Naive thymus-derived CD4-positive, alpha-beta T cell (primary cell): ENCODE data around the gene MLH3. TPM values are rescaled to one million over a fixed set of nuclear protein-coding genes. Genes with fewer than 3 reads are reported as not detected.

Experiments
- ATAC-seq: fragments of 150-1000 bp; cut with Tn5 transposase; 2 replicates; pipeline ENCODE4 v1.10.0; 2021; ENCODE audit warnings: mild to moderate bottlenecking, moderate library complexity
- CTCF ChIA-PET: fragments of 350-600 bp; sonication (Branson Sonifier 250); formaldehyde crosslinking; loops from one replicate; lab custom pipeline; 2021; ENCODE audit warnings: antibody characterized with exemption; lab: Charles Lee
- POLR2A ChIA-PET: fragments of 350-600 bp; sonication (Branson Sonifier 250); formaldehyde crosslinking; loops from one replicate; lab custom pipeline; 2021; ENCODE audit warnings: antibody characterized with exemption, inconsistent platforms; lab: Charles Lee
- DNase-seq, 9 donors: peaks; one replicate each; pipeline versions ENCODE4 v3.0.0 to v3.0.0-alpha.2; 2020 to 2022; ENCODE audit warnings: mixed read lengths in 1 of 9
- H3K27ac ChIP-seq: one replicate; pipeline ENCODE4 v1.7.0; 2013; ENCODE audit warnings: mild to moderate bottlenecking, low read depth, low read length, moderate library complexity
- H3K27me3 ChIP-seq, 2 donors: one replicate each; pipeline ENCODE4 v1.7.0; 2013; ENCODE audit warnings: low read length in 2 of 2, mild to moderate bottlenecking in 2 of 2, moderate library complexity in 2 of 2; ENCODE audit not compliant: control insufficient read depth in 2 of 2, insufficient read depth in 2 of 2
- H3K36me3 ChIP-seq, 3 experiments: 1 replicate in 2 of 3; 2 replicates in 1 of 3; pipeline ENCODE4 v1.7.0; 2013; ENCODE audit warnings: low read length in 3 of 3, mild to moderate bottlenecking in 3 of 3, moderate library complexity in 1 of 3; ENCODE audit not compliant: insufficient read depth in 3 of 3, control insufficient read depth in 2 of 3
- H3K4me1 ChIP-seq, 2 donors: one replicate each; pipeline ENCODE4 v1.7.0; 2013; ENCODE audit warnings: low read length in 2 of 2, mild to moderate bottlenecking in 2 of 2, moderate library complexity in 1 of 2; ENCODE audit not compliant: control insufficient read depth in 2 of 2, insufficient read depth in 2 of 2
- H3K4me3 ChIP-seq: 2 replicates; pipeline ENCODE4 v1.7.0; 2013; ENCODE audit warnings: mild to moderate bottlenecking, low read length
- H3K9me3 ChIP-seq, 3 experiments: 1 replicate in 2 of 3; 2 replicates in 1 of 3; pipeline ENCODE4 v1.7.0; 2013; ENCODE audit warnings: low read length in 3 of 3; ENCODE audit not compliant: control insufficient read depth in 2 of 3
- H3K27ac Mint-ChIP-seq, 9 donors: one replicate each; pipeline ENCODE4 v1.8.0; 2020 to 2022; ENCODE audit warnings: mixed read lengths in 9 of 9, mild to moderate bottlenecking in 8 of 9, moderate library complexity in 5 of 9, inconsistent platforms in 2 of 9
- H3K27me3 Mint-ChIP-seq, 5 donors: one replicate each; pipeline ENCODE4 v1.8.0; 2021 to 2022; ENCODE audit warnings: mixed read lengths in 5 of 5, mild to moderate bottlenecking in 1 of 5
- H3K36me3 Mint-ChIP-seq, 5 donors: one replicate each; pipeline ENCODE4 v1.8.0; 2020 to 2022; ENCODE audit warnings: mixed read lengths in 5 of 5, mild to moderate bottlenecking in 3 of 5, inconsistent platforms in 1 of 5
- H3K4me1 Mint-ChIP-seq, 7 donors: one replicate each; pipeline ENCODE4 v1.8.0; 2020 to 2022; ENCODE audit warnings: mixed read lengths in 7 of 7, mild to moderate bottlenecking in 3 of 7, inconsistent platforms in 1 of 7
- H3K4me3 Mint-ChIP-seq, 10 donors: one replicate each; pipeline ENCODE4 v1.8.0; 2020 to 2022; ENCODE audit warnings: mild to moderate bottlenecking in 10 of 10, mixed read lengths in 10 of 10, moderate library complexity in 6 of 10, inconsistent platforms in 2 of 10
- H3K9me3 Mint-ChIP-seq, 11 donors: one replicate each; pipeline ENCODE4 v1.8.0; 2020 to 2022; ENCODE audit warnings: mixed read lengths in 11 of 11, mild to moderate bottlenecking in 4 of 11, inconsistent platforms in 1 of 11, moderate library complexity in 1 of 11
- intact Hi-C, 2 donors: fragments of 100-400 bp; cut with micrococcal nuclease; formaldehyde crosslinking; loops; one replicate each; pipeline ENCODE4 v1.15.1; 2023
- polyA plus RNA-seq, 2 donors: library from polyadenylated mRNA; unstranded; fragments of 300-500 nt; fragmentation: Illumina TruSeq; gene quantifications; one replicate each; pipeline ENCODE4 v1.2.3, GENCODE V29; 2021
- total RNA-seq, 6 experiments: library from RNA in 5 of 6; stranded (reverse) in 5 of 6; gene quantifications; 1 replicate in 5 of 6; 2 replicates in 1 of 6; pipeline ENCODE4 v1.2.3 and lab custom pipeline; 2021 to 2026

MLH3 gene
- total and polyA plus RNA-seq, 7 experiments from 2014 or later: 11.4 to 26.7 (median 20.4) TPM

- ChIA-PET CTCF (interaction anchor here (0.7 to 0.8 kb wide), 2 partner anchors 22 to 58 kb away, joined by 3 read pairs; no protein-coding TSS in a partner anchor), POLR2A (interaction anchor here (0.9 kb wide), 1 partner anchor 8 kb away, joined by 3 read pairs; no protein-coding TSS in a partner anchor)
- intact Hi-C loops: no loop called here
- Histone ChIP-seq H3K4me1 (no peaks in the 10 kb centered on the region), H3K9me3 (no peaks in the 10 kb centered on the region), H3K27me3 (no peaks in the 10 kb centered on the region), H3K36me3 (peaks cover 0 to 39% (median 0%) of the 10 kb centered on the region in 3 experiments), H3K27ac (no peak overlapping the region), H3K4me3 (no peak overlapping the region)
- H3K27ac Mint-ChIP-seq: peak overlapping the region in 1 of 9 donors; percentile 5
- H3K4me1 Mint-ChIP-seq: peaks cover 0 to 1% (median 0%) of the 10 kb centered on the region in 7 donors
- no peaks in the 10 kb centered on the region for H3K27me3 Mint-ChIP-seq
- H3K9me3 Mint-ChIP-seq: no peaks in the 10 kb centered on the region
- ATAC-seq: no peak
- no peak for DNase-seq
- H3K36me3 Mint-ChIP-seq: peaks cover 5 to 35% (median 19%) of the 10 kb centered on the region in 5 donors
- no peak overlapping the region for H3K4me3 Mint-ChIP-seq
Measured at GRCh38 chr14:75022655-75023054, 28.6 kb downstream of the MLH3 start.

GRCh38 chr14:75018694-75019093 lies 32.6 kb downstream of the MLH3 start:
- H3K4me3 Mint-ChIP-seq: no peak overlapping the region
- CTCF ChIA-PET: interaction anchor here (0.7 kb wide), 1 partner anchor 63 kb away, joined by 5 read pairs; no protein-coding TSS in a partner anchor
- H3K4me1 ChIP-seq: no peaks in the 10 kb centered on the region
- DNase-seq: no peak
- H3K27ac Mint-ChIP-seq: no peak overlapping the region
- no peaks in the 10 kb centered on the region for H3K9me3 Mint-ChIP-seq
- POLR2A ChIA-PET: interaction anchor here (1.8 kb wide), 1 partner anchor 15 kb away, joined by 6 read pairs; the partner anchor contains the start of gene EIF2B2
- no peaks in the 10 kb centered on the region for H3K27me3 Mint-ChIP-seq
- peaks cover 8 to 49% (median 22%) of the 10 kb centered on the region in 5 donors for H3K36me3 Mint-ChIP-seq
- no peaks in the 10 kb centered on the region for H3K27me3 ChIP-seq
- H3K36me3 ChIP-seq: peaks cover 6 to 67% (median 16%) of the 10 kb centered on the region in 3 experiments
- H3K4me1 Mint-ChIP-seq: peaks cover 0 to 3% (median 0%) of the 10 kb centered on the region in 7 donors
- no peak overlapping the region for H3K4me3 ChIP-seq
- H3K9me3 ChIP-seq: no peaks in the 10 kb centered on the region
- no peak for ATAC-seq
- intact Hi-C loops: no loop called here
- no peak overlapping the region for H3K27ac ChIP-seq

- peaks cover 6 to 60% (median 17%) of the 10 kb centered on the region in 3 experiments for H3K36me3 ChIP-seq
- H3K36me3 Mint-ChIP-seq: peaks cover 3 to 43% (median 20%) of the 10 kb centered on the region in 5 donors
- ATAC-seq (no peak), DNase-seq (no peak)
- no peaks in the 10 kb centered on the region for H3K4me1 ChIP-seq
- H3K27me3 ChIP-seq: no peaks in the 10 kb centered on the region
- intact Hi-C loops: no loop called here
- H3K27ac ChIP-seq: no peak overlapping the region
- peaks cover 0 to 4% (median 0%) of the 10 kb centered on the region in 7 donors for H3K4me1 Mint-ChIP-seq
- H3K4me3 Mint-ChIP-seq: no peak overlapping the region
- H3K4me3 ChIP-seq: no peak overlapping the region
- H3K27ac Mint-ChIP-seq: peak overlapping the region in 1 of 9 donors; percentile 21
- H3K9me3 Mint-ChIP-seq: no peaks in the 10 kb centered on the region
- no peaks in the 10 kb centered on the region for H3K27me3 Mint-ChIP-seq
- ChIA-PET POLR2A (interaction anchor here (0.9 kb wide), 1 partner anchor 14 kb away, joined by 3 read pairs; the partner anchor contains the start of gene EIF2B2), CTCF (interaction anchor here (1.0 kb wide), 2 partner anchors 16 to 112 kb away, joined by 3 read pairs; no protein-coding TSS in a partner anchor)
- H3K9me3 ChIP-seq: no peaks in the 10 kb centered on the region
Measured at GRCh38 chr14:75016815-75017214, 34.5 kb downstream of the MLH3 start.

- Mint-ChIP-seq H3K27ac (peak overlapping the region in 1 of 9 donors; percentile 51), H3K27me3 (no peaks in the 10 kb centered on the region), H3K4me3 (no peak overlapping the region), H3K9me3 (no peaks in the 10 kb centered on the region), H3K36me3 (peaks cover 3 to 37% (median 16%) of the 10 kb centered on the region in 5 donors), H3K4me1 (peaks cover 0 to 13% (median 2%) of the 10 kb centered on the region in 7 donors)
- CTCF ChIA-PET: interaction anchor here (1.0 kb wide), 1 partner anchor 113 kb away, joined by 3 read pairs; no protein-coding TSS in a partner anchor
- Histone ChIP-seq H3K4me3 (no peak overlapping the region), H3K27me3 (no peaks in the 10 kb centered on the region), H3K9me3 (no peaks in the 10 kb centered on the region), H3K4me1 (no peaks in the 10 kb centered on the region), H3K36me3 (peaks cover 6 to 61% (median 17%) of the 10 kb centered on the region in 3 experiments), H3K27ac (no peak overlapping the region)
- intact Hi-C loops: no loop called here
- POLR2A ChIA-PET: no interaction called here
- no peak for DNase-seq
- no peak for ATAC-seq
Measured at GRCh38 chr14:75015496-75015895, 35.8 kb downstream of the MLH3 start.

- ChIA-PET POLR2A (no interaction called here), CTCF (no interaction called here)
- Mint-ChIP-seq H3K4me3 (no peak overlapping the region), H3K36me3 (peaks cover 8 to 37% (median 24%) of the 10 kb centered on the region in 5 donors), H3K9me3 (no peaks in the 10 kb centered on the region), H3K27ac (peak overlapping the region in 4 of 9 donors; percentile 25 to 59 (median 36)), H3K4me1 (peaks cover 0 to 20% (median 3%) of the 10 kb centered on the region in 7 donors), H3K27me3 (no peaks in the 10 kb centered on the region)
- Histone ChIP-seq H3K36me3 (peaks cover 6 to 62% (median 17%) of the 10 kb centered on the region in 3 experiments), H3K27me3 (no peaks in the 10 kb centered on the region), H3K4me1 (no peaks in the 10 kb centered on the region), H3K9me3 (no peaks in the 10 kb centered on the region), H3K4me3 (no peak overlapping the region), H3K27ac (no peak overlapping the region)
- no peak for ATAC-seq
- no peak for DNase-seq
- intact Hi-C loops: no loop called here
Measured at GRCh38 chr14:75013290-75013689, 38.0 kb downstream of the MLH3 start.

- CTCF ChIA-PET: no interaction called here
- peaks cover 0 to 3% of the 10 kb centered on the region in 2 donors for H3K4me1 ChIP-seq
- POLR2A ChIA-PET: no interaction called here
- no peaks in the 10 kb centered on the region for H3K27me3 Mint-ChIP-seq
- H3K27ac ChIP-seq: peak overlapping the region; percentile 1
- peaks cover 13 to 47% (median 36%) of the 10 kb centered on the region in 5 donors for H3K36me3 Mint-ChIP-seq
- peaks cover 5 to 30% (median 11%) of the 10 kb centered on the region in 7 donors for H3K4me1 Mint-ChIP-seq
- DNase-seq (no peak), ATAC-seq (no peak)
- peaks cover 17 to 64% (median 25%) of the 10 kb centered on the region in 3 experiments for H3K36me3 ChIP-seq
- intact Hi-C loops: no loop called here
- no peaks in the 10 kb centered on the region for H3K9me3 Mint-ChIP-seq
- no peak overlapping the region for H3K4me3 Mint-ChIP-seq
- H3K9me3 ChIP-seq: no peaks in the 10 kb centered on the region
- H3K27me3 ChIP-seq: no peaks in the 10 kb centered on the region
- no peak overlapping the region for H3K4me3 ChIP-seq
- H3K27ac Mint-ChIP-seq: peak overlapping the region in 8 of 9 donors; percentile 2 to 77 (median 62)
Measured at GRCh38 chr14:75011356-75011994, 39.8 kb downstream of the MLH3 start.
